Left lung (tissue), 10 donors: ENCODE measurements around the gene KIAA0513. TPM values are rescaled to one million over a fixed set of nuclear protein-coding genes. Genes with fewer than 3 reads are reported as not detected.

Experiments used
- ATAC-seq: fragments of 200-7000 bp; cut with Tn5 transposase; one replicate; pipeline ENCODE4 v1.9.1; 2020; ENCODE audit warnings: moderate library complexity
- DNase-seq, 4 donors: peaks; one replicate each; pipeline ENCODE4 v3.0.0-alpha.2; 2013 to 2020
- H3K27ac ChIP-seq, 2 donors: fragments of 200-600 bp; sonication (generic) in 1 of 2; one replicate each; pipeline versions ENCODE4 v1.5.0 to v1.8.0; 2020 to 2021
- H3K27me3 ChIP-seq, 2 donors: fragments of 200-600 bp; sonication (generic) in 1 of 2; one replicate each; pipeline versions ENCODE4 v1.5.0 to v1.8.0; 2020 to 2021
- H3K36me3 ChIP-seq, 2 donors: fragments of 200-600 bp; sonication (generic) in 1 of 2; one replicate each; pipeline versions ENCODE4 v1.5.0 to v1.8.0; 2020 to 2021
- H3K4me1 ChIP-seq, 2 donors: fragments of 200-600 bp; one replicate each; pipeline ENCODE4 v1.8.0; 2021
- H3K4me3 ChIP-seq, 2 donors: fragments of 200-600 bp; sonication (generic) in 1 of 2; one replicate each; pipeline versions ENCODE4 v1.5.0 to v1.8.0; 2020 to 2021; ENCODE audit warnings: mild to moderate bottlenecking in 1 of 2
- H3K9me3 ChIP-seq, 2 donors: fragments of 200-600 bp; sonication (generic) in 1 of 2; one replicate each; pipeline versions ENCODE4 v1.5.0 to v1.8.0; 2020 to 2021
- CTCF ChIP-seq, 2 donors: fragments of 200-600 bp; sonication (generic) in 1 of 2; IDR thresholded peaks; one replicate each; pipeline versions ENCODE4 v1.5.0 to v1.8.0; 2021; ENCODE audit warnings: antibody characterized with exemption in 2 of 2
- intact Hi-C, 2 donors: fragments of 100-400 bp; cut with DNase I; formaldehyde crosslinking; loops; one replicate each; pipeline versions ENCODE4 v1.11.2 to v1.14.2; 2022
- polyA plus RNA-seq, 6 donors: library from polyadenylated mRNA; unstranded; fragments of 120-200 nt; gene quantifications; one replicate each; pipeline ENCODE4 v1.2.1, GENCODE V29; 2013; ENCODE audit not compliant: insufficient read length in 6 of 6
- total RNA-seq, 2 donors: library from RNA; stranded (reverse); fragmentation: NEBNext Ultra II Directional; extraction: Animal tissue kit (Norgen Biotek cat#: 25700); gene quantifications; one replicate each; pipeline ENCODE4 v1.2.1, GENCODE V29; 2021
- donor health status: DM: no; HTN: yes; CAD: no.
- donor health status: DM: no; HTN: no; CAD: no.

Gene KIAA0513
- total and polyA plus RNA-seq, 8 donors: 4.4 to 31.7 (median 7.6) TPM

- no peak for TF ChIP-seq CTCF (IDR thresholded peaks at IDR 0.05)
- ATAC-seq: no peak
Measured at GRCh38 chr16:85041219-85042166, 13.9 kb downstream of the KIAA0513 start.

GRCh38 chr16:85042167-85042526, 14.6 kb downstream of the KIAA0513 start:
- TF ChIP-seq CTCF (IDR thresholded peaks at IDR 0.05): no peak
- DNase-seq (no peak), ATAC-seq (no peak)
- Histone ChIP-seq H3K4me3 (no peak overlapping the region), H3K27ac (no peak overlapping the region), H3K36me3 (peaks cover 0 to 22% of the 10 kb centered on the region in 2 donors), H3K27me3 (no peaks in the 10 kb centered on the region), H3K9me3 (no peaks in the 10 kb centered on the region), H3K4me1 (peaks cover 3 to 28% of the 10 kb centered on the region in 2 donors)
- intact Hi-C loops: no loop called here

More at GRCh38 chr16:85041219-85042166, 13.9 kb downstream of the KIAA0513 start:
- Histone ChIP-seq H3K27me3 (no peaks in the 10 kb centered on the region), H3K36me3 (peaks cover 0 to 23% of the 10 kb centered on the region in 2 donors), H3K4me3 (no peak overlapping the region), H3K9me3 (no peaks in the 10 kb centered on the region), H3K27ac (no peak overlapping the region), H3K4me1 (peaks cover 0 to 28% of the 10 kb centered on the region in 2 donors)
- intact Hi-C loops: no loop called here
- no peak for DNase-seq

GRCh38 chr16:85042606-85043005, 15.0 kb downstream of the KIAA0513 start:
- Histone ChIP-seq H3K27ac (no peak overlapping the region), H3K4me1 (peaks cover 3 to 28% of the 10 kb centered on the region in 2 donors), H3K4me3 (no peak overlapping the region), H3K27me3 (no peaks in the 10 kb centered on the region), H3K36me3 (peaks cover 0 to 19% of the 10 kb centered on the region in 2 donors), H3K9me3 (no peaks in the 10 kb centered on the region)
- no peak for TF ChIP-seq CTCF (IDR thresholded peaks at IDR 0.05)
- intact Hi-C loops: no loop called here
- DNase-seq: no peak
- no peak for ATAC-seq

- H3K27me3 ChIP-seq: no peaks in the 10 kb centered on the region
- H3K9me3 ChIP-seq: no peaks in the 10 kb centered on the region
- H3K4me1 ChIP-seq: peaks cover 3 to 49% of the 10 kb centered on the region in 2 donors
- no peak overlapping the region for H3K27ac ChIP-seq
- no peak for DNase-seq
- no peak overlapping the region for H3K4me3 ChIP-seq
- no peak for TF ChIP-seq CTCF (IDR thresholded peaks at IDR 0.05)
- ATAC-seq: no peak
- H3K36me3 ChIP-seq: peaks cover 0 to 13% of the 10 kb centered on the region in 2 donors
- intact Hi-C loops: no loop called here
Measured at GRCh38 chr16:85045077-85045476, 17.5 kb downstream of the KIAA0513 start.

- Histone ChIP-seq H3K27me3 (no peaks in the 10 kb centered on the region), H3K9me3 (no peaks in the 10 kb centered on the region), H3K4me3 (no peak overlapping the region), H3K27ac (no peak overlapping the region), H3K36me3 (peaks cover 0 to 13% of the 10 kb centered on the region in 2 donors), H3K4me1 (peaks cover 3 to 49% of the 10 kb centered on the region in 2 donors)
- no peak for DNase-seq
- no peak for TF ChIP-seq CTCF (IDR thresholded peaks at IDR 0.05)
- intact Hi-C loops: no loop called here
- no peak for ATAC-seq
Measured at GRCh38 chr16:85045641-85046471, 18.3 kb downstream of the KIAA0513 start.
